B cell (primary cell): Measurements from ENCODE around the gene HES5.

Experiments
- EZH2 ChIP-seq: IDR thresholded peaks from 2 replicates; pipeline ENCODE4 v1.6.1; 2012; ENCODE audit warnings: borderline replicate concordance, low read depth, mild to moderate bottlenecking, moderate library complexity, low read length; ENCODE audit not compliant: insufficient read depth, poor library complexity, severe bottlenecking
- TF ChIP-seq, protein P1 (sequence below): fragments of 200-600 bp; IDR thresholded peaks from one replicate; pipeline ENCODE4 v1.8.0; 2022; ENCODE audit warnings: antibody characterized with exemption, mild to moderate bottlenecking

DNA sequence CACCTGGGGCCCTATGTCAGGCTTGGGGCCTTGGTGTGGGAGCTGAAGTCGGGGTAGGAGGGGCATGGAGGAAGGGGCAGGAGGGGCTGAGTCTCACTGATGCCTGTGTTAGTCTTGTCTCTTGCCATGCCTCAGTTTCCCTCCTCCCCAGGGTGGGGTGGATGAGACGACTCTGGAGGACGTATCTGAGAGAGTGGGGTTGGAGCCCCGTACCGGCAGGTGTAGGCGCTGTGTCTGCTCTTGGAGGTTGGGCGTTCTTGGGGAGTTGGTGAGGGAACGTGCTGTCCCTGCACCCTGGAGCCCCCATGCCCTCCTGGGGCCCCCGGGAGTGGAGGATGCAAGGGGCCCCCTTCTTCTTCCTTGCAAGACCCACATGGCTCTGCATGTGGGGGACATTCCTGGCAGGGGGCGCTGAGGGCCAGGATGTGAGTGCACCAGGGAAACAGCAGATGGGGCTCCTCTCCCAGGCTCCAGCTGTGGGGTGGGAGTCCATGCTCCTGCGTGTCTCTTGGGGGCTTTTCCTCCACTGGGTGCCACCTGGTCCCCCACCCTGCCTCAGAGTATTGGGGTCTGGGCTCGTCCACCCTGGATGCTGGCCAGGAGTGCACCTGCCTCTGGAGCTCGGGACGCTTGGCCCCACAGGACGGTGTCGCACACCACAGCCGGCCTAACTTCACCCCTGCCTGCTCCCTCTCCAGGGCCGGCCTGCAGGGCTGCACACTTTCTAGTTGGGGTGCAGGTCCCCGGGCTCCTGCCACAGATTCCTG lies 24.7 kb upstream of the HES5 start:
- TF ChIP-seq, protein P1, sequence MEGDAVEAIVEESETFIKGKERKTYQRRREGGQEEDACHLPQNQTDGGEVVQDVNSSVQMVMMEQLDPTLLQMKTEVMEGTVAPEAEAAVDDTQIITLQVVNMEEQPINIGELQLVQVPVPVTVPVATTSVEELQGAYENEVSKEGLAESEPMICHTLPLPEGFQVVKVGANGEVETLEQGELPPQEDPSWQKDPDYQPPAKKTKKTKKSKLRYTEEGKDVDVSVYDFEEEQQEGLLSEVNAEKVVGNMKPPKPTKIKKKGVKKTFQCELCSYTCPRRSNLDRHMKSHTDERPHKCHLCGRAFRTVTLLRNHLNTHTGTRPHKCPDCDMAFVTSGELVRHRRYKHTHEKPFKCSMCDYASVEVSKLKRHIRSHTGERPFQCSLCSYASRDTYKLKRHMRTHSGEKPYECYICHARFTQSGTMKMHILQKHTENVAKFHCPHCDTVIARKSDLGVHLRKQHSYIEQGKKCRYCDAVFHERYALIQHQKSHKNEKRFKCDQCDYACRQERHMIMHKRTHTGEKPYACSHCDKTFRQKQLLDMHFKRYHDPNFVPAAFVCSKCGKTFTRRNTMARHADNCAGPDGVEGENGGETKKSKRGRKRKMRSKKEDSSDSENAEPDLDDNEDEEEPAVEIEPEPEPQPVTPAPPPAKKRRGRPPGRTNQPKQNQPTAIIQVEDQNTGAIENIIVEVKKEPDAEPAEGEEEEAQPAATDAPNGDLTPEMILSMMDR = peak; percentile 57
- no peak for TF ChIP-seq EZH2
